K562 (cell line): ENCODE results near the gene TSPAN32. TPM values are rescaled to one million over a fixed set of nuclear protein-coding genes. Genes with fewer than 3 reads are reported as not detected.

Experiments used
- ATAC-seq: fragments of 200-7000 bp; cut with Tn5 transposase; 3 replicates; pipeline ENCODE4 v1.9.1; 2020; ENCODE audit warnings: moderate library complexity
- BruUV-seq: library from RNA; stranded (reverse); fragments of 400-500 nt; replicated peaks from 2 replicates; lab custom pipeline; 2021; lab: Mats Ljungman, UMichigan
- CTCF ChIA-PET: fragments of 300-600 bp; formaldehyde crosslinking; extraction: SDS; loops from one replicate; lab custom pipeline; 2021; ENCODE audit warnings: low intra/inter-chr PET ratio; lab: Yijun Ruan, JAX
- POLR2A ChIA-PET: fragments of 300-600, 350-650 bp; sonication (Branson Sonifier 250); formaldehyde crosslinking; extraction: SDS; loops from one replicate; lab custom pipeline; 2021; ENCODE audit warnings: antibody characterized with exemption, inconsistent platforms; lab: Yijun Ruan, JAX
- DNase-seq, 4 experiments: peaks; one replicate each; pipeline versions ENCODE4 v3.0.0 to v3.0.0-alpha.2; 2011 to 2018; ENCODE audit warnings: low spot score in 3 of 4, mixed read lengths in 3 of 4; ENCODE audit errors: extremely low read depth in 1 of 4
- FAIRE-seq: peaks from 2 replicates; lab custom pipeline; 2011; peaks lifted over from hg19 to GRCh38; lab: Jason Lieb, UNC
- H2AFZ ChIP-seq: 2 replicates; pipeline ENCODE4 v1.6.0; 2011; ENCODE audit warnings: low read depth, low read length, control low read depth, inconsistent platforms
- H3K27ac ChIP-seq: fragments of 200-600 bp; 3 replicates; pipeline ENCODE4 v1.8.0; 2011; ENCODE audit warnings: low read depth, mild to moderate bottlenecking, control low read depth, inconsistent platforms, low read length, moderate library complexity, mixed read lengths; ENCODE audit errors: extremely low read depth
- H3K27me3 ChIP-seq, 2 experiments: fragments of 300-600 bp in 1 of 2; 2 replicates in 1 of 2; 3 replicates in 1 of 2; pipeline versions ENCODE4 v1.6.0 to v1.8.0; 2011; ENCODE audit warnings: inconsistent platforms in 2 of 2, low read length in 2 of 2, mild to moderate bottlenecking in 1 of 2, mixed read lengths in 1 of 2, moderate library complexity in 1 of 2; ENCODE audit not compliant: control insufficient read depth in 2 of 2, insufficient read depth in 2 of 2
- H3K36me3 ChIP-seq: fragments of 300-600 bp; 3 replicates; pipeline ENCODE4 v1.8.0; 2011; ENCODE audit warnings: mild to moderate bottlenecking, low read length, inconsistent platforms; ENCODE audit not compliant: control insufficient read depth, insufficient read depth
- H3K4me1 ChIP-seq, 2 experiments: fragments of 200-600 bp in 1 of 2; replicated peaks in 1 of 2; 2 replicates in 1 of 2; 3 replicates in 1 of 2; pipeline versions ENCODE4 v1.5.1 to v1.8.0; 2011; ENCODE audit warnings: inconsistent platforms in 2 of 2, low read length in 2 of 2, mild to moderate bottlenecking in 1 of 2, mixed read lengths in 1 of 2, moderate library complexity in 1 of 2; ENCODE audit not compliant: control insufficient read depth in 2 of 2, insufficient read depth in 2 of 2
- H3K4me2 ChIP-seq: 2 replicates; pipeline ENCODE4 v1.6.1; 2011; ENCODE audit warnings: low read length, control low read depth, inconsistent platforms, mixed read lengths; ENCODE audit not compliant: insufficient read depth
- H3K4me3 ChIP-seq: fragments of 200-600 bp; sonication (generic), shearing (Covaris generic); 2 replicates; pipeline ENCODE4 v1.5.1; 2016; ENCODE audit warnings: control low read depth, inconsistent platforms
- H3K79me2 ChIP-seq: fragments of 200-600 bp; 3 replicates; pipeline ENCODE4 v1.8.0; 2011; ENCODE audit warnings: low read length, inconsistent platforms; ENCODE audit not compliant: control insufficient read depth, insufficient read depth
- H3K9ac ChIP-seq, 2 experiments: 2 replicates each; pipeline versions ENCODE4 v1.6.0 to v1.6.1; 2011; ENCODE audit warnings: low read depth in 2 of 2, low read length in 2 of 2, control low read depth in 1 of 2, inconsistent platforms in 1 of 2, mild to moderate bottlenecking in 1 of 2, mixed read lengths in 1 of 2; ENCODE audit not compliant: insufficient read depth in 1 of 2
- H3K9me1 ChIP-seq: one replicate; pipeline ENCODE4 v1.6.0; 2011; ENCODE audit warnings: inconsistent platforms, mild to moderate bottlenecking, low read length, moderate library complexity; ENCODE audit not compliant: control insufficient read depth, insufficient read depth
- H3K9me3 ChIP-seq: replicated peaks from 2 replicates; pipeline ENCODE4 v1.5.1; 2011; ENCODE audit warnings: low read depth, low read length, inconsistent platforms; ENCODE audit not compliant: control insufficient read depth, insufficient read depth
- H4K20me1 ChIP-seq: replicated peaks from 2 replicates; pipeline ENCODE4 v1.6.1; 2011; ENCODE audit warnings: low read length, inconsistent platforms, mixed read lengths; ENCODE audit not compliant: control insufficient read depth, insufficient read depth
- ATF4 ChIP-seq: fragments of 450-650 bp; formaldehyde crosslinking; IDR thresholded peaks from 2 replicates; pipeline ENCODE4 v1.4.0; 2022; ENCODE audit warnings: mild to moderate bottlenecking, moderate library complexity
- CREM ChIP-seq: IDR thresholded peaks from 2 replicates; pipeline ENCODE4 v1.6.1; 2014; ENCODE audit warnings: antibody characterized with exemption, low read depth
- EWSR1 ChIP-seq: fragments of 450-650 bp; IDR thresholded peaks from 2 replicates; pipeline ENCODE4 v1.6.1; 2018; ENCODE audit warnings: borderline replicate concordance, mild to moderate bottlenecking, low read depth, moderate library complexity; ENCODE audit not compliant: partially characterized antibody
- NELFE ChIP-seq: IDR thresholded peaks from 2 replicates; pipeline ENCODE4 v1.6.1; 2011; ENCODE audit warnings: mild to moderate bottlenecking; ENCODE audit not compliant: insufficient read depth, insufficient read length
- PHF8 ChIP-seq: fragments of 200-600 bp; sonication (generic); IDR thresholded peaks from 2 replicates; pipeline ENCODE4 v1.6.1; 2012; ENCODE audit warnings: mixed run types, mild to moderate bottlenecking, inconsistent platforms, low read length, moderate library complexity, borderline replicate concordance
- RCOR1 ChIP-seq, 2 experiments: IDR thresholded peaks; 2 replicates each; pipeline ENCODE4 v1.6.1; 2012; ENCODE audit warnings: low read depth in 2 of 2, low read length in 2 of 2, borderline replicate concordance in 1 of 2, improper control_type of control experiment in 1 of 2
- SAFB ChIP-seq: fragments of 200-400 bp; formaldehyde crosslinking; IDR thresholded peaks from 2 replicates; pipeline ENCODE4 v1.6.1; 2017; ENCODE audit warnings: low read depth, low read length, borderline replicate concordance
- WGBS: fragments of 100-300 bp; shearing (Covaris generic); methylation state at CpG from one replicate; pipeline ENCODE4 v1.1.6; 2016; ENCODE audit warnings: low coverage, mixed read lengths; ENCODE audit not compliant: insufficient coverage; ENCODE audit errors: missing lambda C conversion rate; 5-methylcytosine and 5-hydroxymethylcytosine counted together
- in situ Hi-C: fragments of 300-500 bp; cut with MboI; formaldehyde crosslinking; loops from 4 replicates; pipeline ENCODE4 v1.15.0; 2018; ENCODE audit warnings: inconsistent platforms, mixed read lengths
- intact Hi-C: fragments of 100-400 bp; cut with micrococcal nuclease; formaldehyde crosslinking; loops from 2 replicates; pipeline ENCODE4 v1.14.2; 2022
- polyA plus RNA-seq, 8 experiments: library from polyadenylated mRNA; depleted of rRNA in 4 of 8; stranded (reverse) in 5 of 8; unstranded in 3 of 8; fragments of >200 nt; fragmentation: Nextera tagmentation in 2 of 8; fragmentation: Illumina TruSeq in 1 of 8; extraction: Ambion mirVana in 2 of 8; extraction: Trizol in 1 of 8; gene quantifications; 2 replicates each; pipeline versions ENCODE4 v1.2.1 to v1.2.3, GENCODE V29; 2011 to 2014; ENCODE audit warnings: inconsistent platforms in 1 of 8, missing spikeins in 1 of 8
- total RNA-seq, 7 experiments: library from RNA; depleted of rRNA in 6 of 7; stranded (reverse); fragments of >200 nt in 6 of 7; fragmentation: Illumina TruSeq in 2 of 7; extraction: Trizol in 2 of 7; gene quantifications; 2 replicates each; pipeline versions ENCODE4 v1.2.1 to v1.2.3, GENCODE V29; 2011 to 2021; ENCODE audit warnings: low replicate concordance in 1 of 7

TSPAN32 gene
- total and polyA plus RNA-seq, 9 of the 15 experiments (the other 6 are each of a cell fraction or from before 2014, with no cell fraction given), result 0.21 to 7.3 (median 2.6) TPM

DNA sequence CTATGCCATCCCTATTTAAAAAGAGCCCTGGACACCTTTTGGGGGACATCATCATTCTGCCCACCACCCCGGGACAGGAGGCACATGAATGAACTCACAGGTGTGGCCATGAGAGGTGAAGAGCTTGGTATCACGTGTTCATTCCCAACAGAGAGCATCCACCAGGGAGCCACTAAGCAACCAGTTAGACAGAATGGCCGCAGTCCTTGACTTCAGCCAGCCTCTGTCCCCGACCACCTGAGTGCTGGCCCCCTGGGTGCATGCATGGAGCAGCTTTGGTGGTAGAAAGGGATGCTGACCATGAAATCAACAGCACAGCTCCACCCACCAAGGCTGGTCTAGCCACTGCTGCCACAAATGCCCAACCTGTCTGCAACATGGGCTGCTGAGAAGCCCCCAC, 44.2 kb downstream of the TSPAN32 start:
- H3K27ac ChIP-seq, result no peak overlapping the region
- DNase-seq, result no peak
- H3K9me3 ChIP-seq, result no peaks in the 10 kb centered on the region
- CTCF ChIA-PET, result no interaction called here
- no peak for TF ChIP-seq EWSR1
- TF ChIP-seq NELFE, result no peak
- TF ChIP-seq RCOR1 (IDR thresholded peaks at IDR 0.05; ENCODE audit: borderline replicate concordance in 1 of 2, low read depth in 2 of 2, low read length in 2 of 2), result no peak
- TF ChIP-seq SAFB, result no peak
- no peak for TF ChIP-seq PHF8
- no peak for TF ChIP-seq ATF4
- TF ChIP-seq CREM, result no peak
- no TSS peak for BruUV-seq
- H3K79me2 ChIP-seq, result no peaks in the 10 kb centered on the region
- no peaks in the 10 kb centered on the region for H3K9me1 ChIP-seq
- intact Hi-C loops, result no loop called here
- no peaks in the 10 kb centered on the region for H3K36me3 ChIP-seq
- ATAC-seq, result no peak
- H3K4me1 ChIP-seq, result no peaks in the 10 kb centered on the region
- H2AFZ ChIP-seq, result no peak overlapping the region
- no peak overlapping the region for H3K9ac ChIP-seq
- peaks cover under 1 to 36% of the 10 kb centered on the region in 2 experiments; a peak in 4 of 5 replicates for H3K27me3 ChIP-seq
- no peak overlapping the region for H3K4me3 ChIP-seq
- WGBS, result 0% methylated on average over 4 of the region's 4 CpGs
- no peaks in the 10 kb centered on the region for H4K20me1 ChIP-seq
- POLR2A ChIA-PET, result interaction anchor here (0.6 kb wide), 2 partner anchors 27 to 59 kb away, joined by 3 read pairs; no protein-coding TSS in a partner anchor
- H3K4me2 ChIP-seq, result no peak overlapping the region
- in situ Hi-C loops, result no loop called here
- FAIRE-seq, result no peak
